22Rv1 (cell line): ENCODE measurements around the gene HTATSF1.
A peak's percentile ranks its signal among the peaks of the same experiment; 100 is the strongest.

Source experiments
- H3K27ac ChIP-seq: fragments of 450-650 bp; 2 replicates; pipeline ENCODE4 v1.5.1; 2017
- ZFX ChIP-seq: fragments of 450-650 bp; IDR thresholded peaks from 2 replicates; pipeline ENCODE4 v1.6.1; 2017; ENCODE audit warnings: antibody characterized with exemption, borderline replicate concordance
- TF ChIP-seq, protein P1 (sequence below): fragments of 450-650 bp; IDR thresholded peaks from 2 replicates; pipeline ENCODE4 v1.5.1; 2017; ENCODE audit warnings: mild to moderate bottlenecking

Gene HTATSF1

DNA sequence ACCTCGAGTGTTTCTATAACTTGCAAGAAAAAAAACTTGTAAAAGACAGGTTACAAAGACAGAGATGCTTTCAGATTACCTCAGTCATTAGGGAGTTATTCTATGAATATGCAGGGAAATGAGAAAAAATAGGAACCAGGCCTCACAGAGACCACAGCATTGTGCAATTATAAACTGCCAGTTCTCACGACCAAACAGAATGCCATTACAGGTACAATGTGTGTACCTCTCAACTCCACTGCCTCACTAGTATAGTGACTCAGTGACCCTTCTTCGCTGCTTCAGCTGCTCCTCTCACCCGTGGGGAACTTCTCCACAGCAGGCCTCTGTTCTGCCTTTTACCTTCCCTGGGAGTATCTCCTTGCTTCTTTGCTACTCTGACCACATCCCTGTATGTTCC, 2.3 kb upstream of the HTATSF1 start:
- no peak for TF ChIP-seq ZFX
- TF ChIP-seq, protein P1, sequence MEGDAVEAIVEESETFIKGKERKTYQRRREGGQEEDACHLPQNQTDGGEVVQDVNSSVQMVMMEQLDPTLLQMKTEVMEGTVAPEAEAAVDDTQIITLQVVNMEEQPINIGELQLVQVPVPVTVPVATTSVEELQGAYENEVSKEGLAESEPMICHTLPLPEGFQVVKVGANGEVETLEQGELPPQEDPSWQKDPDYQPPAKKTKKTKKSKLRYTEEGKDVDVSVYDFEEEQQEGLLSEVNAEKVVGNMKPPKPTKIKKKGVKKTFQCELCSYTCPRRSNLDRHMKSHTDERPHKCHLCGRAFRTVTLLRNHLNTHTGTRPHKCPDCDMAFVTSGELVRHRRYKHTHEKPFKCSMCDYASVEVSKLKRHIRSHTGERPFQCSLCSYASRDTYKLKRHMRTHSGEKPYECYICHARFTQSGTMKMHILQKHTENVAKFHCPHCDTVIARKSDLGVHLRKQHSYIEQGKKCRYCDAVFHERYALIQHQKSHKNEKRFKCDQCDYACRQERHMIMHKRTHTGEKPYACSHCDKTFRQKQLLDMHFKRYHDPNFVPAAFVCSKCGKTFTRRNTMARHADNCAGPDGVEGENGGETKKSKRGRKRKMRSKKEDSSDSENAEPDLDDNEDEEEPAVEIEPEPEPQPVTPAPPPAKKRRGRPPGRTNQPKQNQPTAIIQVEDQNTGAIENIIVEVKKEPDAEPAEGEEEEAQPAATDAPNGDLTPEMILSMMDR, result no peak
- no peak overlapping the region for H3K27ac ChIP-seq

DNA sequence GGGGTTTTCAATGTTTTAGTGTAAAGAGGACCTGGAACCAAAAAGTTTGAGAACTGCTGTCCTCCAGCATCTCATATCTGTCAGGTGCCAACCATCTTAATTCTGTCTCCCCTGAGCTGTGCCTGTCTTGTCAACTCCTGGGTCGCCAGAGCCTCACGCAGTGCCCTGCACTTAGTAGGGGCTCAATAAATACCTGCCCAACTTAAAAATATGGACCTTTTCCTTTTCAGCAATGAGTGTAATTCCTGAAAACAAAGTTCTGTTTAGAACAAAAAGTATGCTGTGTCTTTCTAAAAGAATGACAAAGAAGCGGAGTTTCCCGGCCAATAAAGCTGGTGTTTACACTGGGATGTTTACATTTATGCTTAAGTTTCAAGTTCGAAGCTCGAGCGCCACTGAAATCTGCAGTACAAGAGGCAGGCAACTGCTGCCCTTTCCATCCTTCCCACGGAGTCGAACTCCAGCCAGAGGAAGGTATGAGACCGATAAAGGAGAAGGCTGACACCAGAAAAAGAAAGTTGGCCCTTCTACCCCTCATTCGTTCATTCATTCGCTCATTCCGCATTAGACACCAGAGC, 1.1 kb upstream of the HTATSF1 start:
- TF ChIP-seq ZFX, result no peak
- TF ChIP-seq, protein P1, result no peak
- H3K27ac ChIP-seq, result peak overlapping the region; percentile 93

DNA sequence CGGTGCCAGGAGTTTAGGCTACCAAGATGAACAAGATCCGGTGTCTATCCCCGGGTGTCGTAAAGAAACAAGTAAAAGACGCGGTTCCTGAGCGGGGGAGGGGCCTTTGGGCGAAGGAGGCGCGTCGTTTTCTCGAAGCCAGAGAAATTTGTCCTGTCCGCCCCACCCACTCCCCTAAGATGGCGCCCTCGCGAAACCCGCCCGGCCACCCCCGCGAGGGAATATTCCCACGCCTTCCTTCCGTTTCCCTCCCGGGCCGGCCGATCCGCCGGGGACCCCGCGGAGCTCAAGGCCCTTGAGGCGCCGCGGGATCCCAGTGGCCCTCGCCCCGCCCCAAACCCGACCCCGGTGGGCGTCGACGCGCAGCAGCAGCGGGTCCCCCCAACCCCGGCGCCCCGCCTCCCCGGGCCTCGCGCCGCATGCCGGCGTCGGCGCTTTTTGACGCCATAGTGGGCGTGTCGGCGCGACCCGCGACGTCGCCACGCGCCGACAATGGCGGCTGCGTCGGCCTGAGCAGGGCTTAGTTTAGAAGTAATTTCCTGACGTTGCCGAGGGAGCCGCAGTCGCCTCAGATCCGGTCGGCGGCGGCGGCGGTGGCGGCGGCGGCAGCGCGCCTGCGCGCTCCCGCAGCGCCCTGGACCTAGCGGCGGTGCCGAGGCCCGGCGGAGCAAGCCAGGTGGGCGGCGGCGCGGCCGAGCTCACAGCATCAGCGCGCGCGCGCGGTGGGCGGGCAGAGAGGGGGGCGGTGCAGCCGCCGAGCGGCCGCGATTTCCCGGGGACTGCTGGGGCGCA, 432 bp upstream of the HTATSF1 start:
- TF ChIP-seq, protein P1, result no peak
- no peak for TF ChIP-seq ZFX
- peak overlapping the region; percentile 93 for H3K27ac ChIP-seq

DNA sequence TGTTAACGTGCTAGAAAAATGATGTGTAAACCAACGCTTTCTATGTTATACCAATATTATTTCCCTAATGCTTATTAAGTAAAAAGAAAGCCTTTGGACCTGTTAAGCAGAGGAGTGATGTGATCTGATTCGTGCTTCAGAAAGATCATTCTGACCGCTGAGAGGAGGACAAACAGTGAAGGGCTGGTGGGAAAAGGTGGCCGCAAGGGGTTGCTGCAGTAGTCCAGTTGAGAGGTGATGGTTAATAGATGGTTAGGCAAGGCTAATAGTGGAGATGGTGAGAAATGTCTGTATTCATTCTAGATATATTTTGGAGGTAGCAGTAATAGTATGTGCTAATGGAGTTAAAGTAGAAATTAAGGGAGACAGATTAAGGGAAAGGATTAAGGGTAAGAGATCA, 21.7 kb downstream of the HTATSF1 start:
- TF ChIP-seq, protein P1, result no peak
- TF ChIP-seq ZFX, result no peak
- H3K27ac ChIP-seq, result no peak overlapping the region

DNA sequence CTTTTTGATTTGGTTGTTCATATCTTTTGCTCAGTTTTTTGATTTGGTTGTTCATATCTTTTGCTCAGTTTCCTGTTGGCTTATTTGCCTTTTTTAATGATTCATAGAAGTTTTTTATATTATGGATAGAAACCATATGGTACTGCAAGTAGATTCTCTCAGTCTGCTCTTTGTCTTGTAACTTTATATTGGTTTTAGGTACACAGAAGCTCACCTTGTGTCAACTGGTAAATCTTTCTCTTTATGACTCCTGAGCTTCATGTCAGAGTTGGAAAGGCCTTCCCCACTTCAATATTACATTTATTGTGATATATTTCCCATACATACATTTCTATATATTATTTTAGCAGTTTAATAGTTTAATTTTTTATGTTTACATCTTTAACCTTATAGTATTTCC, 26.4 kb downstream of the HTATSF1 start:
- no peak overlapping the region for H3K27ac ChIP-seq
- TF ChIP-seq, protein P1, result no peak
- no peak for TF ChIP-seq ZFX

DNA sequence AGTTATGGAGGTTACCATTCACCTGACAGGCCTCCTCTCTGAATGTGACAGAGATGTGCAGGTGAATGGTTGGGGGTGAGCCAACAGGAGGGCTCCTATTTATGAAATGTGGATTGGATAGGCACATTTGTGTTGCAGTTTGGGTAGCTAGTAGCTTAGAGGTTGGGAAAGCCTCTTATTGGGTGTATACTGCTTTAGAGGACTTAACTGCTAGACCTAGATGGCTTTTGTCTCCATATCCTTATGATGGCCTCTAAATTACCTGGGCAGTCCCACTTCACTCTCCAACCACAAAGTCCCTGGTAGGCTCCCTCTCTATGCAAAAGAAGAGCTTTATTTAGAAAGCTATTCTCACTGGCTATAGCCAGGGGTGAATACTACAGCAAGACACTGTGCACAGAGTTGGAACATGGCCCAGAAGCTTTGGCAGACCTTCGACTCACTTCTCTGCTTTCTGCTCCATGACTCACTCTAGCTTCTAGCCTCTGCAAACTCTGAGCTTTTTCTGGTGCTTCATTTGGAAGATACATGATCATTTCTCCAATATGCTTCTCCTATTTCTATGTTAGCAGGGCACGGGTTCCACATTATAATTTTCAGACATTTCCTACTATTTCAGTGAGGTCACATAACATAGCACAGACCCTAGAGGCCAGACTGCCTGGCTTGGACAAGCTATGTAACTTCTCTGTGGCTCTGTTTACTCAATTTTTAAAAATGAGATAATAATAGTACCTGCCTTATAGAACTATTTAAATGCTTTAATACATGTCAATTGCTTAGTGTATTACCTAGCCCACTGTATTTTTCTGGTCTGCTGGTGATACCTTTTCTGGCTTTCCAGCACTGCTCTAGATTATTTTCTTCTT, 28.6 kb downstream of the HTATSF1 start:
- no peak overlapping the region for H3K27ac ChIP-seq

More for the DNA sequence above, 28.6 kb downstream of the HTATSF1 start:
- TF ChIP-seq, protein P1, result no peak
- TF ChIP-seq ZFX, result no peak
